ENCODE measurements around the gene FAM25A.

FAM25A gene

GRCh38 chr10:87054373-87055295 is 34.5 kb downstream of the FAM25A start:
- no peak for FAIRE-seq
- DNase-seq (ENCODE audit: extremely low spot score, insufficient read length, low read depth) = no peak

GRCh38 chr10:87058171-87058570 is 38.1 kb downstream of the FAM25A start:
- FAIRE-seq = no peak
- DNase-seq (ENCODE audit: extremely low spot score, insufficient read length, low read depth) = no peak

- no peak for DNase-seq (ENCODE audit: extremely low spot score, insufficient read length, low read depth)
- no peak for FAIRE-seq
These were observed 39.3 kb downstream of the FAM25A start for GRCh38 chr10:87059401-87059800.

- FAIRE-seq = no peak
- DNase-seq (ENCODE audit: extremely low spot score, insufficient read length, low read depth) = no peak
These were observed 40.3 kb downstream of the FAM25A start for GRCh38 chr10:87060280-87060928.

GRCh38 chr10:87064651-87065050 is 44.6 kb downstream of the FAM25A start:
- FAIRE-seq (no peak), DNase-seq (ENCODE audit: extremely low spot score, insufficient read length, low read depth) (no peak)

- DNase-seq (ENCODE audit: extremely low spot score, insufficient read length, low read depth) (no peak), FAIRE-seq (no peak)
These were observed 46.1 kb downstream of the FAM25A start for GRCh38 chr10:87066178-87066577.

- FAIRE-seq (no peak), DNase-seq (ENCODE audit: extremely low spot score, insufficient read length, low read depth) (no peak)
These were observed 46.8 kb downstream of the FAM25A start for GRCh38 chr10:87066865-87067264.

GRCh38 chr10:87068281-87068680 is 48.2 kb downstream of the FAM25A start:
- FAIRE-seq = no peak
- no peak for DNase-seq (ENCODE audit: extremely low spot score, insufficient read length, low read depth)

- DNase-seq (ENCODE audit: extremely low spot score, insufficient read length, low read depth) (no peak), FAIRE-seq (no peak)
These were observed 52.4 kb downstream of the FAM25A start for GRCh38 chr10:87072449-87072848.
